Breast epithelium (tissue), 3 donors: ENCODE data around the gene UPP1.

Source experiments
- CTCF ChIP-seq, 3 donors: fragments of 450-650 bp; IDR thresholded peaks; one replicate each; pipeline ENCODE4 v1.5.1; 2016 to 2017; ENCODE audit warnings: antibody characterized with exemption in 3 of 3, mild to moderate bottlenecking in 3 of 3, moderate library complexity in 3 of 3
- POLR2A ChIP-seq: fragments of 450-650 bp; IDR thresholded peaks from one replicate; pipeline ENCODE4 v1.6.1; 2016; ENCODE audit warnings: antibody characterized with exemption, mild to moderate bottlenecking, moderate library complexity
- POLR2AphosphoS5 ChIP-seq, 3 donors: sonication (generic); formaldehyde crosslinking; IDR thresholded peaks; one replicate each; pipeline ENCODE4 v1.6.1; 2017; ENCODE audit warnings: antibody characterized with exemption in 3 of 3

GRCh38 chr7:48059706-48060105, 29.4 kb upstream of the UPP1 start:
- TF ChIP-seq CTCF (IDR thresholded peaks at IDR 0.05), result no peak
- TF ChIP-seq POLR2AphosphoS5 (IDR thresholded peaks at IDR 0.05), result no peak
- TF ChIP-seq POLR2A, result no peak
